ENCODE results near the gene CRYBB3.
"Not testable (repeated sequence)": the region's sequence is repeated elsewhere in the genome, so short reads cannot be mapped to it uniquely, and the experiment has no call there.

Gene CRYBB3

DNA sequence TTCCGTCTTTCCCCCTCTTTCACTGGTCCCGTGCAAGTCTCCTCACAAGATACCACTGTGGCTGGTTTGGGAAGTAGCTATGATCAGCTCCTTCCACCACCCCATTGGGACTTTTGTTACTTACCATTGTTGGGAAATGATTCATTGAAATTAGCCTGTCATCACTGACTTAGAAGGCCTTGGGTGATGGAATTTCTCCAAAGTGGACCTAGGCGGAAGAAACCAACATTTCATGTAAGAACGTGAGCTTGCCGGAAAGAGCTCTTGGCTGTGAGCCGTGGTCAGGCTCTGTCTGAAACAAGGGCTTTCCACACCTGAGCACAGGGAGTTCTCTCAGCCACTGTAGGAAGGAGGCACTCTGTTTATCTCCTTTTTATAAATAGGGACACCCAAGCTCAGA is 23.5 kb upstream of the CRYBB3 start:
- DNase-seq = no peak

DNA sequence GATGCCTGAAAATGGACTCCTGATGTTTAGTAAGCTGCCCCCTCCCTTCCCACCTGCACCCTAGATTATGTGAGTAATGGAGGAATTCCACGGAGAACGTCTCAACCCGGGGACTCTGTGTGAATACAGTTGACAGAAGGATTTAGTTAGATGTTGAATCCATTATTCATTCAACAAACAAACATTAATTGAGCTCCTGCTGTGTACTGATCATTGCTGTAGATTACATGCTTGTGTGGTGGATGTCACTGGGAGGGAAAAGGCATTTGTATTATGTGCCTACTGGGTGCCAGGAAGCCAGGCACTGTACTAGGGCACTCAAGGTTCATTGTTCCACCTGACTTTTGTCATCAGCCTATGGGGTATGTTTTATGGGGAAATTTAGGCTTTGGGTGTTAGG is 22.9 kb upstream of the CRYBB3 start:
- no peak for DNase-seq

DNA sequence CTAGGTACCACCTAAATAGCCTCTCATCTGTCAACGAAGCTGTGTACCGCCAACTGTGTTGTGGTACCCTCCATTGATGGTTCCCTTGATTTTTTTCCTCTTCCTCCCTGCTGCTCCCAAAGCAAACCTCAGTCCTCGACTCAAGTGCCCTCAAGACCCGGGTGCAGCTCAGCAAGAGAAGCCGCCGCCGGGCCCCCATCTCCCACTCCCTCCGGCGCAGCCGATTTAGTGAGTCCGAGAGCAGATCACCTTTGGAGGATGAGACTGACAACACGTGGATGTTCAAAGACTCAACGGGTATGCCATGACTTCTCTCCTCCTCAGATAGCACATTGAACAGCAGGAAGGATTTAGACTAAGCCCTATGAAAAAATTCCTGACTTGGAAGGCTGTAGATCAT is 22.4 kb upstream of the CRYBB3 start:
- DNase-seq = no peak

DNA sequence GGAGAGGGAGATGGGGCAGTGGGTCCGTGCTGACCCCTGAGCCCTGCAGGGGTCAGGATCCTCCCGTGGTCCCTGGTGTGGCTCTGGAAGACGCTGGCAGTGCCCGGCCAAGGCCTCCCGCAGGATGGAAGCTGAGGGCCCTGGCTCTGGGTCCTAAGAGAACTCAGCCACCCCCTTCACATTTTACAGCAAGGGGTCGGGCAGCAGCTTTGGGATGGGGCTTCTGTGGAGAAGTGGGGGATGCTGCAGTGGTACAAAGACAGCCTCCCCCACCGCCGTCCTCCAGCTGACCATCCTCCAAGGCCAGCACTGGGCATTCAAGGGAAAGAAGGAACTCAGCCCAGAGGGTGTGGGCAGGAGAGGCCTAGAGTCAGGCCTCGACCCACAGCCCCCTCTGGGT is 21.8 kb upstream of the CRYBB3 start:
- no peak for DNase-seq

DNA sequence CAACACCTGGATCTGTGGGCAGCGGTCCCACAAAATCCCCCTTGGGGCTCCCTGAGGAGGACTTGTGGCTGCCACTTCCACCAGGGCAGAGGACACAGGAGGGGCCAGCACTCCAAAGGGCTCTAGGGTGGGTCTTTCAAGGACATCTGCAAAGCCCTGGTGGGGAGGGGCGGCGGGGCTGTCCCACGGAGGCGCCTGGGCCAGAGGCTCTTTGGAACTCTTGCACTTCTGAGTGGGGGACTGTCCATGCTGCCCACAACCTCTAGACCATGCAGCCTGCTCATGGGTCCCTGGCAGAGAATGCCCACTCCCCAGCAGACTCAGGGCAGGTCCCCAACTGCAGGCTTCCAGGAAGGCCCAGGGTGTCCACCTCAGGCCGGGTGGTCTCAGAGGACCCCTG is 21.3 kb upstream of the CRYBB3 start:
- DNase-seq = not testable (repeated sequence)

DNA sequence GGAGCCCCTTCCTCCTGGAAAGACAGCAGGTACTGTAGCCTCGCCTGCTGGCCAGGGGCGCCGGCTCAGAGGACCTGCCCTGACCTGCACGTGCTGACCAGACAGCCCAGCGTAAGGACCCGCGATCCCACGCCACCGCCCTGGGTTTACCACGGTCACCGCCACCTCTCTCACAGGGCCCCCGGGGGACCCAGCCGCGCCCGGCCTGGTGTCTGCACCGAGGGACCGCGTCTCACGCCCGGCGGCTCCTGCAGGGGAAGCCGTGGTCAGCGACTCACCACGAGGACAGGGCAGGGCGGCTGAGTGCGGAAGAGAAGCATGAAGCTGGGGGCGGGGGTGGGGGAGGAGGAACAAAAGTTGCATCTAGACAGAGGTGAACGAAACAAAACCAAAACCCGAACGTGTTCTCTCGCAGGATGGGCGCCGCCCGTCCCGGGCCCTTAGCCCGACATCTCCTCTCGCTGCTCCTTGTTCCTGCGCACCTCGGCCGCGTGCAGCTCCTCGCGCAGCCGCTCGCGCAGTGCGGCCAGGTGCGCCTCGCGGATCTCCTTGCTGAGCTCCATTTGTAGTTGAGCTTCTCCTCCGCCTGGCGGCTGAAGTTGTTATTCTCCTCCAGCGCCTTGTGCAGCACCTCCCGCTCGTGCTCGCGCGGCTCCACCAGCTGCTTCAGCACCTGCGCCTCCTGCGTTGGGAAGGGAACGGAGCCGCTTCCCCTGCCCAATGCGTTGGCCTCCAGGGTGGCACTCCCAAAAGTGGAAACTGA is 20.6 kb upstream of the CRYBB3 start:
- not testable (repeated sequence) for DNase-seq

DNA sequence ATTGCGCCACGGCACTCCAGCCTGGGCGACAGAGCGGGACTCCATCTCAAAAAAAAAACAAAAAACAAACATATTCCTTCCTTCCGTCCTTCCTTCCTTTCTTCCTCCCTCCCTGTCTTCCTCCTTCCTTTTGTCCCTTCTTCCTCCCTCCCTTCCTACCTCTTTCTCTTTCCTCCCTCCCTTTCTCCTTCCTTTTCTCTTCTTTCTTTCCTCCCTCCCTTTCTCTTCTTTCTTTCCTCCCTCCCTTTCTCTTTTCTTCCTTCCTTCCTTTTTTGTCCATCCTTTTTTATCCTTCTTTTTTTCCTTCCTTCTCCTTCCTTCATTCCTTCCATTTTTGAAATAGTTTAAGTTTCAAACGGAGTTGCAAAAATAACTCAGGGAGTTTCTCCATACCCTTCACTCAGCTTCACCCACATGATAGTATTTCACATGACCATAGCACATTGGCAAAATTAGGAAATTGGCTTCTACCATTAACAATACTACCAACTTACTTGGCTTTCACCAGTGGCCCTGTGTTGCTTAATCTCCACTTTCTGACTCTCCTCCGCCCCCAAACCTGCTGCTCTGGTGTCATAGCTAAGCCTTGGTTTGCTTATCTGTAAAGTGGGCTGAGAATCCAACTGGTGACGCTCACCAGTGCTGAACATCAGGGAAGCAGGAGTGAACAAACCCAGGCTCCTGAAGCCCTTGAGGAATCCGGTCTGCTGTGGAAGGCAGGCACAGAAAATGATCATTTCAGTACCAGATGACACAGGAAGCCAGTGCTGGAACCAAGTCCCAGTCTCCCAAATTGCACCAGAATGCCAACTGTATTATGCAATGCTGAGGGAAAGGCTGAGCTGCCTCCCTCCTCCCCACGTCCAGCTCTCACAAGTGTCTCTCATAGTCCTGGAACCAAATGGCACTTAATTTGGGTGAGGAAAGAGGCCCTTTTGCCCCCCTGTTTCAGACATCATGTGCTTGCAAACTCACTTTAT is 17.2 kb upstream of the CRYBB3 start:
- no peak for DNase-seq

DNA sequence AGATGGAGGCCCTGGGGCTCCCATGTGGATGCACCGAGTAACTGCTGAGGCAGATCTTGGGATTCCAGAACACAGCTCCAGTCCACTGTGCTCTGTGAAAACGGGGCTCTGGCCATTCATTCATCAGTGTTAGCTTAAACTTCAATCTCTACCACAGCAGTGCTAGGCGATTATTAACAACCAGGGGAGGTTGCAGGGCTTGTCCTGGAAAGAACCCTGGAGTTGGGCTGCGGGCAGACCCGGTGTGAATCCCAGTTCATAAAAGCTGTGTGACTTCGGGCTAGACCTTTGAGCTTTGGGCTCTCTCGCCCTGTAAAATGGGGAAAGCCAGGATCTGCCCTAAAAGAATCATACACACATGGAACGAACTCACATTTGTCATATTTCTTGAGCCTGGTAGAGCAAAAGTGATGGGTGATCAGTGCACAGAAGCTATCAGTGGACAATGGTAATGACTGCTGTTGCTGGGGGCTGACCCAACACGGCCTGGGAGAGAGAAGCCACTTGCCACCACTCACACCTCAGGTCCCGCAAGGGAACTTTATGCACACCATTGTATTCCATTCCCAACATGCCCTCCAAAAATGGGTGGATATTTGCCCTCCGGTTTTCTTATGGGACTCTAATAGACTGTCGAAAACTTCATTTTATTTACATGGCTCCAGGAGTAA is 15.6 kb upstream of the CRYBB3 start:
- no peak for DNase-seq

DNA sequence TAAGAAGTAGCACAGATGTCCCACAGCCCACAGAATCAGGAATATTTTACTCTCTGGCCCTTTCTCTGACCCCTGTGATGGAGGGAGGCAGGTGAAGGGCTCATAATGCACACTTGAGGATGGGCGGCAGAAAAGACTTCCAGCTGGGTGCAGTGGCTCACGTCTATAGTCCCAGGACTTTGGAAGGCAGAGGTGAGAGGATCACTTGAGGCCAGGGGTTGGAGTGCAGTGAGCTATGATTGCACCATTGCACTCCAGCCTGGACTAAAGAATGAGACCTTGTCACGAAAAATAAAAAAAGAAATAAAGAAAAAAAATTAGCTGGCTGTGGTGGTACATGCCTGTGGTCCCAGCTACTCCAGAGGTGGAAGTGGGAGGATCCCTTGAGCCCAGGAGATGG is 13.5 kb upstream of the CRYBB3 start:
- no peak for DNase-seq

DNA sequence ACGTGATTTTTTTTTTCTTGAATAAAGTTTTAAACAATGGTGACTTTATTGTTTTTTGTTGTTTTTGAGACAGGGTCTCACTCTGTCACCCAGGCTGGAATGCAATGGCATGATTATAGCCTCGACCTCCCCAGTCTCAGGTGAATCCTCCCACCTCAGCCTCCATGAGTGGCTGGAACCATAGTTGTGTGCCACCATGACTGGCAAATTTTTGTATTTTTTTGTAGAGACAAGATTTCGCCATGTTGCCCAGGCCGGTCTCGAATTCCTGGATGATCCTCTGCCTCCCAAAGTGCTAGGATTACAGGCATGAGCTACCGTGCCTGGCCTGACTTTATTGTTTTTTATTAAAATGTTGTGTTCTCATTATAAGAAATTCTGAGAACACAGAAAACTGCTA is 12.2 kb upstream of the CRYBB3 start:
- no peak for DNase-seq

DNA sequence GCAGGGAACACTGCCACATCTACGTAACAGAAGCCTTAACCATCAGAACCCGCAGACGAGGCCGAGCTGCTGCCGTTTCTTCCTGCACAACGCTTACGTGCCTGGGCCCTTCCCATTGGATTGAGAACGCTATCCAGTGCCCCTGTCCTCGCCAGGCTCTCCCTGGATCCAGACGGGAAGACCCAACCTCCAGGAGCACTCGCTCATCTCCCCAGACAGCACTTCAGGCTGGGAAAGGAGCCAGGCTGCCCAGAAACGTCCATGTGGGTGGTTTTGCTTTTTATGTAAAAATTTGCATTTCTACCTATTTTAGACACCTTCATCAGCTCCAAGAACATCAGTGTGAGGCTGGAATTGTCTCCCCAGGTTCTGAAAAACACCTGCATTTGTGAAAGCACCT is 7.3 kb upstream of the CRYBB3 start:
- DNase-seq = no peak

DNA sequence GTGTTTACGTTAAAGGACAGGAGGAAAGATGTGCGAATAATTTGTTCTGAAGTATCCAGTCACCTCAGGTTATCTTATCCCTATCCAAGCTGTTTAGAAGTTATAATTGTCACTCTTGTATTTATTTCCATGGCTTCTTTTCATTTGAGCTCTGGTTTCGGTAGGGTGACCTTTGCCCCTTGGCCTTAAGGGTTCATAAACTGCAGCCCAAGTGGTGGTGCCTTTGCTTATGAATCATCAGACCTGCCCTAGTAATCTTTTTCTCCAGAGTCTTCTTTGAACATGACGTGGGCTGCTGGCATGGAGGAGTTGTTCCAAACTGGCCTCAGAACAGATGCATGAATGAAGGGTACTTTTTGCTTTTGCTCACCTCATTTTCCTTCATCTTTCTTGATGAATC is 6.5 kb upstream of the CRYBB3 start:
- DNase-seq = no peak

DNA sequence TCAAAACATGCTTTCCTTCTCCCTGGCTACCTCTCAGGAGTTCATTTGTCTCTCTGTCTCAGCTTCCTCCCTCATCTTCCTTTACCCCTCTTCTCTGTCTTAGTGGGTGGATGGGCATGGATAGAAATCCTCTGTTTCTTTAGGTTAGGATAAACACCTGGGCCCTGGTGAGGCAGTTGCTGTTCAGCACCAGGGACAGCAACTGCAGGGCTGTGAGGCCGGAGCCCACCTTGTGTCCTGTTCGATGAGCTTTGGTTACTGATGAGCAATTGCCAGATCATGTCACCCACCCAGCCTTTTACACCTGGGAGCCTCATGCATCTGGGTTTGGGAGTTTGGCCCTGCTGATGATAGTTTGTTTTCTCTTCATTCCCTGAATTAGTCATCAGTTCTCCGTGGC is 6.1 kb upstream of the CRYBB3 start:
- DNase-seq = no peak

DNA sequence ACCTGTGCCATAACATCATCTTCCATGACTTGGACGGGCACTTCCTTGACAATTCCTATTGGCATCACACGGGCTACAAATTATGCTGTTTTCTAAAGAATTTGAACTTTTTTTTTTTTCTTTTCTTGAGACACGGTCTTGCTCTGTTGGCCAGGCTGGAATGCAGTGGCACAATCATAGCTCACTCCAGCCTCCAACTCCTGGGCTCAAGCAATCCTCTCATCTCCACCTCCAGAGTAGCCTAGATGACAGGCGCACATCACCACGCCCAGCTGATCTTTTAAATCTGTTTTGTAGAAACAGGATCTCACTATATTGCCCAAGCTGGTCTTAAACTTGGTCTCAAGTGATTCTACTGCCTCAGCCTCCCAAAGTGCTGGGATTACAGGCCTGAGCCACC is 3.3 kb upstream of the CRYBB3 start:
- no peak for DNase-seq

DNA sequence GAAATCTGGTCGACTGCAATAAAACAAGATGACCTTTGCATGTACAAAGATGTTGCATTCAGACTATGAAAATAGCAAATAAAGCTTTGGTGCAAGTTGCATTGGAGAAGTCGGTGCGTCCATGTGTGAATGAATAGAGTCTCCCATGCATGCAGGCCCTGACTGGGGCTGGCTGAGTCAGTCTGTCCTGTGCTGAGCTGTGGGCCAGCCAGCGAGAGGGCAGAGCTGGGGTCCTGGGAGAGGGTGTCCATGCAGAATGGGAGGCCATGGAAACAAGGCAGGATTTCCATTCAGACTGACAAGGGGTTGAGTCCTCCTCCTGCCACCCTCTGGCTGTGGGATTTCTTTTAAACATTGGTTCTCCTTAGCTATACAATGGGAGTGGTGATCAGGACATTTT is 2.3 kb upstream of the CRYBB3 start:
- no peak for DNase-seq

DNA sequence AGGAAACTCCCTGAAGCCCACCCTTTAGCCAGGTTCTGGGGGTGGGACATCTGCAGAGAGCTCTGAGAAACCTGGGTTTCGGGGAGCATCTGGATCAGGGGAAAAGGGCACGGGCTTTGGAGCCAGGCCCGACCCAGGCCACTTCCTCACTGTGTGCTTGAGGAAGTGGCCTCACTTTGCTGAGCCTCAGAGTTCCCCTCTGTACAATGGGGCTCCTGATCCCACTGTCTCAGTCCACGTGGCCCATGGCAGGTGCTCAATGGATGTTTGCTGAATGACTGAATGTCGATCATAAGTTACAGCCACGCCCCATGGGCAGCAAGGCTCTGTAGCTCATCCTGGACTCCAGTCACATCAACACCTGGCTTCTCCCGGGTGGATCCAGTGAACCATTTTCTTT is 1.3 kb downstream of the CRYBB3 start:
- DNase-seq = no peak

DNA sequence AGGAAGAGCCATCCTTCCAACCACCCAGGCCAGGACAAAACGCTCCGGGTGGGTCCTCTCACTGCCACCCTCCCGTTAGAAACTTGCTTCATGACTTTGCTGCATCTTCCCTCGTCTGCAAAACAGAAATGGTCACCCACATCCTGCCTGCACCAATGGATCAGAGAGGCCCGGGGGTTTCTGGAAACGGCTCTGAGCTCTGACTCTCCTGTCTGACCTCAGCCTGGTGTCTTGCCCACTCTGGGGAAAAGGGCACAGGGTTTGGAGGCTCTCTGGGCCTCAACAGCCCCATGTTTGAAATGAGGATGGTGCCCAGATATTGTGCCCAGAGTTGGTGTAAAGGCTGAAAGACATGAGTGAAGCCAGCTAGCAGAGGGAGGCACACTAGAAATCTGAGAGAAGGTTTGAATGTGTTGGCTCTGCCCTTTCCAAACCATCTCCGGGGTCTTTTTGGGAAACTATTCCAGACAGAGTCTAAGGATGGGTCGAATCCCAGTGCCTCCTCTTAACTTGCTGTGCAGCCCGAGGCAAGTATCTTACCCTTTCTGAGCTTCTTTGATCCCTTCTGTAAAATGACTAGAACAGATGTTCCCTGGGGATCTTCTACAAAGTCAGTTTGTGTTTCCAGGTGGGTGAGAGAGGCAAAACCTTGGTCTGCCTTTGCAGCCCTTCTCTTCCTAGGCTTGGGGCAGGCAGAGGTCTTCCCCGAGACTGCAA is 2.1 kb downstream of the CRYBB3 start:
- DNase-seq = no peak

DNA sequence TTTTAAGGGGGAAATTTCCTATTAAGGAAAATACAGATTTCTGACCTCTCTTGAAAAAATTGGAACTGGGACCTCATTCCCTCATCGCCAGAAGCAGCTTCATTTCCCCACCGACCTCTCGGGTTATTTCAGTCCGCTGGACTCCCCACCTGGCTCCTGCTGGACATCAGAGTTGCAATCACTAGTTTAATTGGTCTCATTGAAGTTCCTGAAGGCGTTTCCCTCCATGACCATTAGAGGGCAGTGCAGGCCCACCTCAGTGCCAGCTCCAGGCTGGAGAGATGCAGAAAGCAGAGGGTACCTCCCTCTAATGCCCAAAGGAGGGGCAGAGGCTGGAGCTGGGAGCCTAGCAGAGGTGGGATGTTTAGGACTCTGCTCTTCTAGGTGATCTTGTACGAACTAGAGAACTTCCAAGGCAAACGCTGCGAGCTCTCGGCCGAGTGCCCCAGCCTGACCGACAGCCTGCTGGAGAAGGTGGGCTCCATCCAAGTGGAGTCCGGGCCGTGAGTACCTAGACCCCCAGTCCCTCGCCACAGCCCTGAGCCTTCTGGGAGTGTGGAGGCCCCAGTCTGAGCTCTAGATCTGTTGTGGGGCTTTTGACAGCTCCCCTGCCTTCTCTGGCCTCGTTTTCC is 2.7 kb downstream of the CRYBB3 start:
- DNase-seq = peak; percentile 57

DNA sequence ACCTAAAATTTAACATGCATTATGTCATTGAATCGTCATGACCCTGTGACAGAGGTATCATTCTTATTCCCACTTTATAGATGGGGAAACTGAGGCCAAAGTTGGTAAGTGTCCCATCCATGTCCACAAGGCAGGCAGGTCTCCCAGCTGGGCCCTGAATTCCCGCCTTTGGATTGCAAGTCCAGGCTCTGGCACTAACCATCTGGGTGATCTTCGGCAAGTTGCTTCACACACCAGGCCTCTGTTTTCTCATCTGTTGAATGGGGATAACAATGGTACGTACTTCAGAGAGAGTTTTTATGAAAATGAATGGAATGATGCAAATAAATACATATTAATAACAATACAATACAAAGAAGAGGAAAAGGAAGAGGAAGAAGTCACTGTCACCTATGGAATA is 3.4 kb downstream of the CRYBB3 start:
- no peak for DNase-seq

DNA sequence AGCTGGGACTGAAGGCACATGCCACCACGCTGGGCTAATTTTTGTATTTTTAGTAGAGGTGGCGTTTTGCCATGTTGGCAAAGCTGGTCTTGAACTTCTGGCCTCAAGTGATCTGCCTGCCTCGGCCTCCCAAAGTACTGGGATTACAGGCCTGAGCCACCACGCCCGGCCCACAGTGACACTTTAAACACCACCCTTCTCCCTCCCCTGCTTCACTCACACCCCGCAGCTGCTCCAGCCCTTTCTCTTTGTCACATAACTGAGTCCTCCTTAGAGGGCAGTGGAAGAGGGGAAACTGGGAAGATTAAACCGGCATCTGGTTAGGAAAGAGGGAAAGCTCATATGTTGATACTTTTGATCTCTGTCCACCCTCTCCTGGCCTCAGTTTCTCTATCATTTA is 4.9 kb downstream of the CRYBB3 start:
- DNase-seq = not testable (repeated sequence)

DNA sequence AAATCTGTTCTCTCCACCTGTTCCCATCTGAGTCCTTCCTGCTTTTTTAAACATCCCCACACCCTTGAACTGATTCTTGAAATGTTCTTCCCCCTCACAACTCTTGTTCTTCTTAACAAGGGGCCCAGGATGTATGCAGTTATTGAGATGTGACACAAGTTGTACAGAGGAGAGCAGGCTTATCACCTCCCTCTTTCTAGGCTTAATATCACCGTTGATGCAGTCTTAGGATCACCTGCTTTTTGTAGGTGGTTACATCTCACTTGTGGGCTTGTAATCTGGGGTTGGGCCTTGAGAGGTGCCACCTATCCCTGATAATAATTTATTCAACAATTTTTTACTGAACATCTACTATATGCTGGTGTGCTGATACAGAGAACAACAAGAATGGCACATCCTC is 6.2 kb downstream of the CRYBB3 start:
- no peak for DNase-seq

DNA sequence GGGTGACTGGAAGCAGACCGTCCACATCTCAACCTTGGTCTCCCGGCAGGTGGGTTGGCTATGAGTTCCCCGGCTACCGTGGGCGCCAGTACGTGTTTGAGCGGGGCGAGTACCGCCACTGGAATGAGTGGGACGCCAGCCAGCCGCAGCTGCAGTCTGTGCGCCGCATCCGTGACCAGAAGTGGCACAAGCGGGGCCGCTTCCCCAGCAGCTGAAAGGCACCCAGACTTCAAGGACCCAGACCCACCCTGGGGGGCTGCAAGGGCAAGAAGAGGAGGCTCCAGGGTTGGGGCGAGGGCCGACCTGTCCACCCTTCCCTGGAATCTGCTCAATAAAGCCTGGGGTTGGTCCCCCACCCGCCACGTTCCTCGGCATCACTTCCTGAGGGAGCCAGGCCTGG is 7.3 kb downstream of the CRYBB3 start:
- no peak for DNase-seq
